B cell (primary cell): Measurements from ENCODE around the gene DCST2. TPM values are rescaled to one million over a fixed set of nuclear protein-coding genes. Genes with fewer than 3 reads are reported as not detected.

Experiments
- ATAC-seq: fragments of 200-7000 bp; cut with Tn5 transposase; one replicate; pipeline ENCODE4 v1.10.0; 2021; ENCODE audit warnings: low read depth, mild to moderate bottlenecking, moderate number of reproducible peaks, moderate library complexity
- CTCF ChIA-PET: fragments of 350-600 bp; sonication (Branson Sonifier 250); formaldehyde crosslinking; loops from one replicate; lab custom pipeline; 2021; ENCODE audit warnings: antibody characterized with exemption, inconsistent platforms; lab: Charles Lee
- POLR2A ChIA-PET: fragments of 350-600 bp; sonication (Branson Sonifier 250); formaldehyde crosslinking; loops from one replicate; lab custom pipeline; 2021; ENCODE audit warnings: antibody characterized with exemption; lab: Charles Lee
- DNase-seq: peaks from one replicate; pipeline ENCODE4 v3.0.0; 2013
- H2AFZ ChIP-seq: 2 replicates; pipeline ENCODE4 v1.6.1; 2012; ENCODE audit warnings: mild to moderate bottlenecking, low read depth, low read length; ENCODE audit not compliant: insufficient read depth, poor library complexity, severe bottlenecking
- H3K27ac ChIP-seq, 2 donors: 1 replicate in 1 of 2; 2 replicates in 1 of 2; pipeline ENCODE4 v1.5.1; 2012 to 2013; ENCODE audit warnings: low read length in 2 of 2, mild to moderate bottlenecking in 2 of 2, moderate library complexity in 1 of 2
- H3K27me3 ChIP-seq, 4 experiments: fragments of 200-600 bp in 1 of 4; sonication (generic) in 1 of 4; replicated peaks in 1 of 4; 1 replicate in 2 of 4; 2 replicates in 2 of 4; pipeline versions ENCODE4 v1.6.1 to v1.7.0; 2013 to 2016; ENCODE audit warnings: low read length in 3 of 4, mild to moderate bottlenecking in 2 of 4, mixed read lengths in 1 of 4, moderate library complexity in 1 of 4; ENCODE audit not compliant: insufficient read depth in 4 of 4, control insufficient read depth in 3 of 4; ENCODE audit errors: control extremely low read depth in 1 of 4
- H3K36me3 ChIP-seq, 2 experiments: replicated peaks in 1 of 2; 1 replicate in 1 of 2; 2 replicates in 1 of 2; pipeline versions ENCODE4 v1.6.1 to v1.7.1; 2013; ENCODE audit warnings: low read length in 1 of 2; ENCODE audit not compliant: insufficient read depth in 2 of 2, control insufficient read depth in 1 of 2; ENCODE audit errors: control extremely low read depth in 1 of 2, extremely low read depth in 1 of 2
- H3K4me1 ChIP-seq, 2 donors: fragments of 200-600 bp in 1 of 2; sonication (generic) in 1 of 2; 1 replicate in 1 of 2; 2 replicates in 1 of 2; pipeline versions ENCODE4 v1.5.1 to v1.6.1; 2013 to 2017; ENCODE audit warnings: low read length in 2 of 2; ENCODE audit not compliant: control insufficient read depth in 2 of 2, insufficient read depth in 2 of 2
- H3K4me2 ChIP-seq: replicated peaks from 2 replicates; pipeline ENCODE3; 2012; ENCODE audit warnings: mild to moderate bottlenecking, low read depth, low read length; ENCODE audit not compliant: poor library complexity, severe bottlenecking
- H3K4me3 ChIP-seq, 5 experiments: fragments of 200-600 bp in 1 of 5; sonication (generic) in 1 of 5; 1 replicate in 3 of 5; 2 replicates in 2 of 5; pipeline versions ENCODE4 v1.5.1 to v1.7.0; 2011 to 2016; ENCODE audit warnings: low read length in 4 of 5, mild to moderate bottlenecking in 4 of 5, low read depth in 2 of 5, control low read depth in 1 of 5, moderate library complexity in 1 of 5; ENCODE audit not compliant: insufficient read depth in 1 of 5; ENCODE audit errors: control extremely low read depth in 1 of 5, extremely low read depth in 1 of 5
- H3K79me2 ChIP-seq: fragments of 200-600 bp; sonication (generic); one replicate; pipeline ENCODE4 v1.6.0; 2016; ENCODE audit warnings: low read length; ENCODE audit not compliant: control insufficient read depth, insufficient read depth
- H3K9ac ChIP-seq: fragments of 200-600 bp; sonication (generic); 2 replicates; pipeline ENCODE4 v1.6.1; 2017; ENCODE audit warnings: mild to moderate bottlenecking, low read length, moderate library complexity
- H3K9me3 ChIP-seq, 3 donors: one replicate each; pipeline versions ENCODE4 v1.6.1 to v1.7.1; 2013; ENCODE audit warnings: low read length in 2 of 3; ENCODE audit not compliant: control insufficient read depth in 2 of 3, insufficient read depth in 1 of 3; ENCODE audit errors: control extremely low read depth in 1 of 3
- H4K20me1 ChIP-seq: 2 replicates; pipeline ENCODE4 v1.6.0; 2012; ENCODE audit warnings: mild to moderate bottlenecking, low read length; ENCODE audit not compliant: insufficient read depth, control insufficient read depth, poor library complexity, severe bottlenecking
- H3K27ac Mint-ChIP-seq: one replicate; pipeline ENCODE4 v1.8.0; 2021; ENCODE audit warnings: mixed read lengths
- H3K27me3 Mint-ChIP-seq: one replicate; pipeline ENCODE4 v1.8.0; 2021; ENCODE audit warnings: mixed read lengths
- H3K4me1 Mint-ChIP-seq: one replicate; pipeline ENCODE4 v1.8.0; 2021; ENCODE audit warnings: mixed read lengths
- H3K4me3 Mint-ChIP-seq: one replicate; pipeline ENCODE4 v1.8.0; 2021; ENCODE audit warnings: mixed read lengths
- H3K9me3 Mint-ChIP-seq: one replicate; pipeline ENCODE4 v1.8.0; 2022; ENCODE audit warnings: mixed read lengths; ENCODE audit not compliant: insufficient read depth
- EZH2 ChIP-seq: IDR thresholded peaks from 2 replicates; pipeline ENCODE4 v1.6.1; 2012; ENCODE audit warnings: borderline replicate concordance, low read depth, mild to moderate bottlenecking, moderate library complexity, low read length; ENCODE audit not compliant: insufficient read depth, poor library complexity, severe bottlenecking
- WGBS: methylation state at CpG from one replicate; pipeline ENCODE4 v1.1.5; 2013; ENCODE audit warnings: missing lambda C conversion rate; ENCODE audit not compliant: insufficient coverage; 5-methylcytosine and 5-hydroxymethylcytosine counted together
- intact Hi-C: fragments of 100-400 bp; cut with micrococcal nuclease; formaldehyde crosslinking; loops from one replicate; pipeline ENCODE4 v1.10.0; 2022
- polyA plus RNA-seq: library from polyadenylated mRNA; depleted of rRNA; stranded (reverse); fragments of >200 nt; gene quantifications from 2 replicates; pipeline ENCODE4 v1.2.3, GENCODE V29; 2012
- total RNA-seq, 2 donors: library from RNA; stranded (reverse); fragments of 120-200 nt in 1 of 2; gene quantifications; 1 replicate in 1 of 2; 2 replicates in 1 of 2; pipeline versions ENCODE4 v1.2.3 to v1.2.4, GENCODE V29; 2013 to 2022
- TF ChIP-seq, protein P1 (sequence below): fragments of 200-600 bp; IDR thresholded peaks from one replicate; pipeline ENCODE4 v1.8.0; 2022; ENCODE audit warnings: antibody characterized with exemption, mild to moderate bottlenecking

DCST2 gene
- total and polyA plus RNA-seq, 2 donors (not counting 1 experiment from before 2014, with no cell fraction given): 0.89 to 5.4 TPM

DNA sequence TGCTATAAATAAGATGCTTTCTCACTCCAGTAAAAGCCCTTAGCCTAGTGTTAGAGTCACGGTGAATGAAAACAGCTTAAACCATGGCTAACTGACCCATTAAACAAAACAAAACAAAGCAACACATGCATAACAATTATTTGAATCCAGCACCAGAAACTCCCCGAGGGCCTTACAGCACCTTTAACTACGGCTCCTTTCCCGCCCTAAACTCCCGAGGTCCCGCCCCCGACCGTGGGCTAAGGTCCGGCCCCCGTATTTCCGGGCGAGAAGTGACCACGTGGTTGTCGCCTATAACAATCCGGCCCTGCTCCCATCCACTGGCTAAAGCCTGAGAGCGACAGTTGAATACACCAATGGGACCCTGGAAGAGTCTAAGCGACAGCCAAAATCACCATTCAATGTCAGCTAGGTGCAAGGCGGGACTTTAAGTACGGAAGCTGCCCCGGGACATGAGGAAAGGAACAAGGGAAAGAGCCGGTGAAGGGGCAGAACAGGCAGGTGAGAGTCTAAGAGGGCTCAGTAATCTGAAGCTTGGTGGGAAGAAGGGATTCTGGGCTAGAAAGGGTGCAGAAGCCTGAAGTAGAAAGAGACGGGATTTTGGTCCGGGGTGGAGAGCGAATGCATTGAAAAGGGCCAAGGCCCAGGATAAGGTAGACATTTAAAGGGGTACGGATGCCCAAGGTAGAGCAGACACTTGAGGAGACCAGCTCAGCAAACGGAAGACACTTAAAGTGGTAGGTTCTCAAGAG is 50.5 kb downstream of the DCST2 start, which contains the start of gene FLAD1:
Gene FLAD1, plus strand, starts transcription at position 448 of the 752 bp plus-strand sequence. CDS start 351 bp downstream, outside the sequence.
- Histone ChIP-seq H3K27me3 (no peaks in the 10 kb centered on the region), H3K9me3 (no peaks in the 10 kb centered on the region), H3K27ac (peak within 1 kb of the TSS; percentile 30 to 84), H3K9ac (peak within 1 kb of the TSS; percentile 87), H2AFZ (peak within 1 kb of the TSS; percentile 91), H3K4me3 (peak within 1 kb of the TSS; percentile 58 to 93 (median 85)), H3K4me1 (peaks cover 13 to 19% of the 10 kb centered on the region in 2 donors), H3K36me3 (peaks cover 5 to 16% of the 10 kb centered on the region in 2 experiments), H3K79me2 (peaks cover 64% of the 10 kb centered on the region), H3K4me2 (peak within 1 kb of the TSS; percentile 87), H4K20me1 (peaks cover 17% of the 10 kb centered on the region)
- no peak within 1 kb of the TSS for H3K4me3 Mint-ChIP-seq
- CTCF ChIA-PET: interaction anchor here (0.8 to 9.8 kb wide), 11 partner anchors 9 to 190 kb away, joined by 3 to 72 read pairs (median 8); partner anchors contain the start of genes CKS1B, KRTCAP2, PBXIP1 and PYGO2
- TF ChIP-seq, protein P1, sequence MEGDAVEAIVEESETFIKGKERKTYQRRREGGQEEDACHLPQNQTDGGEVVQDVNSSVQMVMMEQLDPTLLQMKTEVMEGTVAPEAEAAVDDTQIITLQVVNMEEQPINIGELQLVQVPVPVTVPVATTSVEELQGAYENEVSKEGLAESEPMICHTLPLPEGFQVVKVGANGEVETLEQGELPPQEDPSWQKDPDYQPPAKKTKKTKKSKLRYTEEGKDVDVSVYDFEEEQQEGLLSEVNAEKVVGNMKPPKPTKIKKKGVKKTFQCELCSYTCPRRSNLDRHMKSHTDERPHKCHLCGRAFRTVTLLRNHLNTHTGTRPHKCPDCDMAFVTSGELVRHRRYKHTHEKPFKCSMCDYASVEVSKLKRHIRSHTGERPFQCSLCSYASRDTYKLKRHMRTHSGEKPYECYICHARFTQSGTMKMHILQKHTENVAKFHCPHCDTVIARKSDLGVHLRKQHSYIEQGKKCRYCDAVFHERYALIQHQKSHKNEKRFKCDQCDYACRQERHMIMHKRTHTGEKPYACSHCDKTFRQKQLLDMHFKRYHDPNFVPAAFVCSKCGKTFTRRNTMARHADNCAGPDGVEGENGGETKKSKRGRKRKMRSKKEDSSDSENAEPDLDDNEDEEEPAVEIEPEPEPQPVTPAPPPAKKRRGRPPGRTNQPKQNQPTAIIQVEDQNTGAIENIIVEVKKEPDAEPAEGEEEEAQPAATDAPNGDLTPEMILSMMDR: no peak
- TF ChIP-seq EZH2: no peak
- intact Hi-C loops: loop anchor here (1.0 to 2.0 kb wide), 6 partner anchors 8 to 68 kb away; partner anchors contain the start of genes ADAM15, PYGO2 and ZBTB7B
- DNase-seq (peak; percentile 98), ATAC-seq (peak; percentile 99)
- H3K27ac Mint-ChIP-seq: peak within 1 kb of the TSS; percentile 50
- H3K4me1 Mint-ChIP-seq: peaks cover 11% of the 10 kb centered on the region
- no peaks in the 10 kb centered on the region for H3K27me3 Mint-ChIP-seq
- POLR2A ChIA-PET: interaction anchor here (0.5 to 1.7 kb wide), 7 partner anchors 9 to 375 kb away, joined by 3 to 14 read pairs (median 5); partner anchors contain the start of gene PMVK
- H3K9me3 Mint-ChIP-seq: no peaks in the 10 kb centered on the region
- 0% methylated on average over 26 of the region's 26 CpGs for WGBS
